Activated CD4-positive, alpha-beta T cell treated with anti-CD3 and anti-CD28 coated beads, Interleukin-2, Interleukin-4, amounts not matched to agents 100 ng/mL and 50 ng/mL, durations not matched to agents 16 hours and 8 hours (primary cell): ENCODE data around the gene ADNP.
"Not testable (repeated sequence)": the region's sequence is repeated elsewhere in the genome, so short reads cannot be mapped to it uniquely, and the experiment has no call there.

Source experiments
- DNase-seq: peaks from one replicate; pipeline ENCODE4 v3.0.0-alpha.2; 2020; ENCODE audit warnings: low spot score

ADNP gene

DNA sequence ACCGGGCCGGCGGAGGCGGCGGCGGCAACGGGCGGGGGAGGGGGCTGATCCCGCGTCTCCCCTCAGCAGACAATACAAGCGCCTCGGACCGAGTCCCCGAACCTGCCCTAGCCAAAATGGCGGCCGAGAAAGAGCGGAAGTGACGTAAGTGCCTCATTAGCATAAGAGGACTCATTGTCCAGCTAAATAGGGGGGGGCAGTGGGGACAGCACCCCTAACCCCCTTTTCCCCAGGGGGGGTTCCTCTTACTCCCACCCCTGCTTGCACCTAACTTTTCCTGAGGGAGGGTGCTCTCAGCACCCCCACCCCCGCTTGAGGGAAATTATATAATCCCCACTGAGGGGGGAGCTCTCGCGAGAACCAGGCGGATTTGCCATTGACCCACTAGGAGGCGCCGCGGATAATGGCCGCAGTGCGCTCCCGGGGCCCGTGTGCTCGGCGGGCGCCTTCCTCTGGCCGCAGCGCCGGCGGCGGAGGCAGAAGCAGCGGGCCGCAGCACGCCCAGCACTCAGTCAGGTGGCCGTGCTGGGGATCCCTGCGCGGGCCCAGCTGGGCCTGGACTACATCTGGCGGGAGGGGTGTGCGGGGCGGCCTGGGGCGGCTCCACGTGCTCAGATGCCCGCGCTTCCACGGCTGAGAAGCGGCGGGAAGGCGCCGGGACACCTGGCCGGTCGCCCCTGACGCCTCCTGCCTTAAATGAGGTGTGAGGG, at the start of gene ADNP:
Gene ADNP, minus strand, starts transcription at position 132 of the 710 bp plus-strand sequence. CDS start 27,441 bp downstream, outside the sequence.
- DNase-seq, result peak; percentile 92

DNA sequence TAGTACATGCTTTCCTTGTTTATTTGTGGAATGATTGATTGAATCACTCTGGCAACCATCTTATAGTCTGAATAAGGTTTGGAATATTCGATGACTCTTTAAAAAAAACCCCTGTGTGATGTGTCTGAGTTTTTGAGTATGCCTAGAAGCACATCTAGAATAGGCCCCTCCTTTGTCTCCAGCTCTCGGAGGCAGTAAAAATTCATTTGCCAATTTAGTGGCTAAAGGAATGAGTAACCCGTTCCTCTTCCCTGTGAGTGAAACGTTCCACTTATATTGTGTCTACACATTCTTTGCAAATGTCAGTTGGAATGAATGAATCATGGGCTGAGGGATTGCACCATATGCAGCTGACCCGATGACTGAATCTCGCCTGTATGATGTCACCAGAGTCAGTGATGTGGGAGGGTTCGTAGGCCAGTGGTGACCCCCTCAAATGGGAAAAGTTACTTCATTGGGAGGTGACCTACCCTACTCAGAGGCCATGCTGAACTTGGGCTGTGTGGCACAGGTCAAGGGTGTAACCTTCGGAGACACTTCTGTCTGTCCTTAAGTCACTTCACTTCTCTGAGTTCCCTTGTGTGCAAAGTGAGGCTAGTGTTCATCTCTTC, 48.9 kb upstream of the ADNP start:
- DNase-seq, result peak; percentile 57

DNA sequence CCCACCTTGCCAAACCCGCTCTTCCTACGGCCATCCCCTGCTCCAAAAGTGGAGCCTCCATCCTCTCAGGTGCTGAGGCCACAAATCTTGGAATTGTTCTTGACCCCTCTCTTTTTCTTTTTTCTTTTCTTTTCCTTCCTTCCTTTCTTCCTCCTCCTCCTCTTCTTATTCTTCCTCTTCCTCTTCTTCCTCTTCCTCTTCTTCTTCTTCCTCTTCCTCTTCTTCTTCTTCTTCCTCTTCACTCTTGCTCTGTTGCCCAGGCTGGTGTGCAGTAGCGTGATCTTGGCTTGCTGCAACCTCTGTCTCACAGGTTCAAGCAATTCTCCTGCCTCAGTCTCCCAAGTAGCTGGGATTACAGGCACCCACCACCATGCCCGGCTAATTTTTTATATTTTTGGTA, 47.3 kb upstream of the ADNP start:
- DNase-seq, result not testable (repeated sequence)

DNA sequence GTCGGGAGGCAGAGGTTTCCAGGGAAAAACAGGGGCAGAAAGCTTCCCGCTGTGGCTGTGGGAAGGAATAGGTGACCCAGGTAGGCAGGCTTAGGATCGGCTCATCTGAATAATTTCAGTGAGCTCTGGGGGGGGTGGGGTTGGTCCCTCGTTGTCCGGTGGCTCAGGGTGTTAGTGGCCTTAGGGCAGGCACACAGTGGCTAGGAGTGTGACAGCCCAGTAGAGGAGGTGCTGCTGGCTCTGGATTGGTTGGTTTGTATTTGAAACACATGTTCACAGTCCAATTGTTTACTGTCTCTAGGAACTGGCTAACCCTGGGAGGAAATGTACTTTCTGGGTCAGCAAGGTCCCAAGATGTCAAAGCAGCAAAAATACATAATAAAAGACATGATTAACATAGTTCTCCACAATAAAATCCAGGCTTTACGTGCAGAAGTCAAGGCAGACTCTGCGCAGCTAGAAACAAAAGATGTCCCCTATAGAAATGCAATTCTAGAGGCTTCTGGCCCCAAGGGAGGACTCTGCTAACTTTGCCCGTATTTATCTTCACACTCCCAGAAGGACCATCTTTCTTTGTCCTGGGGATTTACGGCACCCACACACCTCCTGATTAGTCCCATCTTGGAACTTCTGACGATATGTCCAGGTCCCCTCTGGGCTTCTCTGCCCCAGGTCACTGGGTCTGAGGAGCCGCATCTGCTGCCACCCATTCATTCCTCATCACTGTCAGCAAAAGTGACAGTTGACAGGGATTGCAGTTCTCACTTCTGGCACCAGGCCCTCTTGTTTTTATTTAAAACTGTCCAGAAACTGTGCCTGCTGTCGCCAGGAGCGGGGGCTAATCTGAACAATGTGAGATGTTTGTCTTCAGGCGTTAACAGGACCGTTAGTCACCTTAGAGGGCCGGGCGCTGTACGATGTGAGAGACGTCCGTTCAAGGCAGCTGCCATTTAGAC, 46.1 kb upstream of the ADNP start:
- no peak for DNase-seq

- DNase-seq, result no peak
Observed at GRCh38 chr20:50975701-50976330, 44.6 kb upstream of the ADNP start.

DNA sequence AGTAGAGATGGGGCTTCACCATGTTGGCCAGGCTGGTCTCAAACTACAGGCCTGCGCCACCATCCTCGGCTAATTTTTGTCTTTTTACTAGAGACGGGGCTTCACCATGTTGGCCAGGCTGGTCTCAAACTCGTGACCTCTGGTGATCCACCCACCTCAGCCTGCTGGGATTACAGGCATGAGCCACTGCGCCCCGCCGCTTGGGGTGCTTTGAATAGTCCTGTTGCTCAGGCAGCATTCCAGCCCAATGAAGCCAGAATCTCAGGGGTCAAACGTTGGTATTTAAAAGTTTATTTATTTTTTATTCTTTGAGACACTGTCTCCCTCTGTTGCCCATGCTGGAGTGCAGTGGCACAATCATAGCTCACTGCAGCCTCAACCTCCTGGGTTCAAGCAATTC, 38.7 kb upstream of the ADNP start:
- no peak for DNase-seq

- DNase-seq, result no peak
Observed at GRCh38 chr20:50969435-50969834, 38.2 kb upstream of the ADNP start.

DNA sequence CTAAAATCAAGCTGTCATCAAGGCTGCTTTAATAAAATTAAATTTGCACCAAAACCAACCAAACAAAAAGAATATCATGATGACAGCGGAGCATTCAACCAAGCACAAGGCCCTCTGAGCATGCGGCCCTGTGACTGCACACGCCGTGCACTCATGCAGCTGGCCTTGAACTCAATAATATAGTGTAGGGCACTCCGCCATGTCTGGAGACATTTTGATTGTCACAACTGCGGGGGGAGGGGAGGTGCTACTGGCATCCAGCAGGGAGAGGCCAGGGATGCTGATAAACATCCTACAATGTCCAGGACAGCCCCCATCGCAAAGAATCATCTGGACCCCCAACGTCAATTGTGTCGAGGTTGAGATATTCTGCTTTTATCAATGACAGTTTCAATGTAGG, 37.1 kb upstream of the ADNP start:
- DNase-seq, result no peak

GRCh38 chr20:50967586-50967985, 36.3 kb upstream of the ADNP start:
- DNase-seq, result no peak

- no peak for DNase-seq
Observed at GRCh38 chr20:50959543-50960126, 28.4 kb upstream of the ADNP start.

GRCh38 chr20:50958615-50959542, 27.6 kb upstream of the ADNP start, which contains the start of gene MOCS3:
TSS of gene MOCS3 (plus strand) at chr20:50958818. CDS start at chr20:50958843, 25 bp downstream.
- peak; percentile 87 for DNase-seq

DNA sequence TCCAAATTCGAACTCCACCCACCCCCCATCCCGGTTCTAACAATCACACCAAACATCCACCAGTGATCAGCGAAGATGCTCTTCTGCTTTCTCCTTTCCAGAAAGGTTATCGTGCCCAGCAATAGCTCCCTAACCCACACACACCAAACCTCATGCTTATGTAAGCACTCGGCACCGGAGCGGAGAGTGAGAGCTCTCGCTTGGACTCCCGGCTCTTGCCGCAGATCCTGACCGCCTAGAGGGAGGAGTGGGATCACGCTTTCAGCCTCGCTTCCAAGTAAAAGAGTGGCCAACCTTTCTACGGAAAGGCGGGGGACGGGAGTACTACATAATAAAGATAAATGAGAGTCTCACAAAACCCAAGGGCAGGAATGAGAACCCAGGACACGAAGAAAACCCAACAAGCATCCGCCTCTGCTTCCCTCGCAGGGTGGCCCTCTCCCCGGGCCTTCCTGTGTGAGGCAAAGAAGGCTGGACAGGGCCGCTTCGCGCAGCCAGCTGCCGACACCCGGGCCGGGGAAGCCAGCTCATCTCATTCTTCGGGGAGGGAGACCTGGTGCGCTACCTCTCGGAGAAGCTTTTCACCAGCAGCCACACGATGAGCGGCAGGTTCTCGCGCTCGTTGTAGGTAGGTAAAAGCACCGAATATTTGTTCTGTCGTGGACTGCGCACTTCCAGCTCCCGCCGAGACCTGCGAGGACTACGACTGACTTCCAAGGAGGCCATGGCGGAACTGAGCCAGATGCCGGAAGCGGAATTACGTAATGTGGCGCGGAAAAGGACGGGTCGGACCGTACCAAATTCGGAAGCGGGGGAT, 26.8 kb upstream of the ADNP start, which contains the start of gene DPM1:
Gene DPM1, minus strand, starts transcription at position 735 of the 817 bp plus-strand sequence. Its CDS starts 9 bp downstream, at position 726.
- peak; percentile 89 for DNase-seq

GRCh38 chr20:50957276-50957675, 26.0 kb upstream of the ADNP start:
- DNase-seq, result no peak

- no peak for DNase-seq
Observed at GRCh38 chr20:50953821-50954220, 22.6 kb upstream of the ADNP start.

- DNase-seq, result no peak
Observed at GRCh38 chr20:50953196-50953595, 22.0 kb upstream of the ADNP start.

GRCh38 chr20:50948132-50948785, 17.0 kb upstream of the ADNP start:
- DNase-seq, result no peak

GRCh38 chr20:50943069-50943468, 11.8 kb upstream of the ADNP start:
- DNase-seq, result no peak

GRCh38 chr20:50933589-50933988, 2.4 kb upstream of the ADNP start:
- no peak for DNase-seq

DNA sequence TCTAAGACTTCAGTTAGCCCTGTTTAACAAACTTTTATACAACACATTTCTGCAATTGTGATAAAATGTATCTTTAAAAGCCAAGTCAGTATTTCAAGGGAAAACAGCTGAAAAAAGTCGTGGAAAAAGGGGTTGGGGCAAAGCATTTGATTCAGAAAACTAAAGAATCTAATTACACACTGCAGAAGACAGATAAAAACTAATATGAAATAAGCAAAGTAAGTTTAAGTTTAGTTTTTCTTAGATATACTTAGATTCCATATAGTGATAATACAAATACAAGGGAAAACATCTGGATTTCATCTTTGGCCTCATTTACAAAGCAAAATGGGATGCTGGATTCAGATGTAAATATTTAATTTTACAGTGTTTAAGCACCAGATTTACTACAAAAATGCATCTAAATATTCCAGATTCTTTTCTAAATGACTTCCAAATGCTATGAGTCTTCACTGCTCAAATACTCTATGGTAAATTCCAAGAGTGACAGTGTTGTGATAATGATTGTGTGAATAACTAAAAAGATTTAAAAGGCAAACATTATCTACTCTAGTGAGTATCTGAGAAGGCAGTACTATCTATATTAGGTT, 1.5 kb upstream of the ADNP start:
- no peak for DNase-seq
